Activated naive CD4-positive, alpha-beta T cell (primary cell): ENCODE data around the gene RHCE.
"Not testable (repeated sequence)": the region's sequence is repeated elsewhere in the genome, so short reads cannot be mapped to it uniquely, and the experiment has no call there.

ENCODE experiments used
- DNase-seq, 4 experiments: peaks; one replicate each; lab custom pipeline; 2025; lab: John Stamatoyannopoulos, UW

RHCE gene

DNA sequence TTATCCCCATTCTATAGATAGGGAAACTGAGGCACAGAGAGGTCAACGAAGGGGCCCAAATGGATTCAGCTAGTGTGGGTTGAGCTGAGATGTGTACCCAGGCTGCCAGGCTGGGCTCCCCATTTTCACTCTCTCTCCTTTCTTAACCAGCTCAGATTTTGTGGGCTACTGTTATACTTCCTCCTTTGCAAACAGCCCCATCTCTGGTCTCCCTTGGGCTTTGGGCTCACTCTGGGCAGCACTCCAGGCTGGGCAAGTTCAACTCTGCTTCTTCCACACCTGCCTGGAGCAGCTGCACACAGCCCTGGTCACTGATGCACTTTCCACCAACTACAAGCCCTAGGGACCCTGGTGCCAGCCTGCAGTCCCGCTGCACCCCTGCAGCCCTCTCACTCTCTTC, 22.5 kb downstream of the RHCE start:
- not testable (repeated sequence) for DNase-seq

DNA sequence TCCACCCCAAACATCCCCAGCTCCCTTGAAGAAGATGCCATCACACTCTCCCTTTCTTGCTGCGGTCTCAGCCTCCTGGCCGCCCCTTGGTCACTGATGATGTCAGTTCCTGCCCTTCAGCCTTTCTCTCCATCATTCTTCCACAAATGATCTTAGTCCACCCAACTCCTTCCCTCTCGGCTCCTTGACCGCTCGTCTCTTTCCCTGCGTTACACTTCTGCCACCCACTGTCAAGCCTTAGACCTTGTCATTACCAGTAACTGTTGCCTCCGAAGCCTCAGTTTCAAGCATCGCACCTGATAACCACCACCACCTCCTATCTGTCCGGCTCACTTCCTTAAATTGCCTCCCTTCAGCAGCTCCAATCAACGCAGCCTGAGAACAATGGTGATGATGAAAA, 23.1 kb downstream of the RHCE start:
- not testable (repeated sequence) for DNase-seq

DNA sequence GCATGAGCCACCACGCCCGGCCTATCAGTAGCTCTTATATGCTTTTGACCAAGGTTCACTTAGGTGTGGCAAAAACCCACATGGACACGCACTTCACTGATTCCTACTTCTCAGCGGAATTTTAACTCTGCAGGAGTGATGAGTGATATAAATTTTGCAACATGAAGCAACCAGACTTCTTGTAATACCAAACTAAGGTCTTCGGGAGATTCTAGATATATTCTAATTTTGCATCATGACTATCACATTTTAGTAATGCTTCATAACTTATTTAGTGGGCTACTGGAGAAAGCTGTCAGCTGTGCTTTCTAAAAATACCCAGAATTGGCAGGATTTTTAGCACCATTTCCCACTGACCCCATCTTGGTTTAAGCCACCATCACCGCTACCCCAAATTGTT, 27.8 kb downstream of the RHCE start:
- no peak for DNase-seq

DNA sequence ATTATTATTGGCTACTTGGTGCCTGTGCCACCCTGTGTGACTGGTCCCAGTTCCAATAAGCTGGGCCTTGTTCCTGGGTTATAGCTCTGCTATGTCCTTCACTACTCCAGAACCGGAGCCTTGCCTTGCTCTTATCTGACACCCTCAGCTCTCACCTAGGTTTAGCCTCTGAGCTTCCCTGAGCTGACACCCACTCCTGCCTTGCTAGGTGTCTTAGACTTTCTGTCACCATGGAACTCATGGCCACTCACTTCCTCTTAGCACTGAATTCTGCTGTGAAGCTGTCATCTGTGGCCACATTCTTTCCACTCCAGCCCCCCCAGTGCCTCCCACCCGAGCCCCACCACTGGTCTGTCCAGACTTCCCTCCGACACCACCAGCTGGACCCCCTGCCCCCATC, 30.9 kb downstream of the RHCE start:
- DNase-seq = not testable (repeated sequence)

DNA sequence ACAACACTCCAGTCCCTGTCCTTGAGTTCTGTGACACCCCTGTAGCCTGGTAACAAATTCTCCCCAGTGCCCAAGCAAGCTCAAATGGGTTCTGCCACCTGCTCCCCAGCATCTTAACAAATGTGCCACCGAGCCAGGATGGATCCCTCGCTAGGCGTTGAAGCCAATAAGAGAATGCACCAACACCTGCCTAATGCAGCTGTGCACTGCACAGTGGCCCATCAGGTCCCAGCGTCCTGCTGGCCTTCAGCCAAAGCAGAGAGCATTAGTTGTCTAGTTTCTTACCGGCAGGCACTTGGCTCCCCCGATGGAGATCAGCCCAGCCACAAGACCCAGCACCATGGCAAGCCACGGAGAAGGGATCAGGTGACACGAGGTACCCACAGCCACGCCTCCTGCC, 31.9 kb downstream of the RHCE start:
- DNase-seq = not testable (repeated sequence)

DNA sequence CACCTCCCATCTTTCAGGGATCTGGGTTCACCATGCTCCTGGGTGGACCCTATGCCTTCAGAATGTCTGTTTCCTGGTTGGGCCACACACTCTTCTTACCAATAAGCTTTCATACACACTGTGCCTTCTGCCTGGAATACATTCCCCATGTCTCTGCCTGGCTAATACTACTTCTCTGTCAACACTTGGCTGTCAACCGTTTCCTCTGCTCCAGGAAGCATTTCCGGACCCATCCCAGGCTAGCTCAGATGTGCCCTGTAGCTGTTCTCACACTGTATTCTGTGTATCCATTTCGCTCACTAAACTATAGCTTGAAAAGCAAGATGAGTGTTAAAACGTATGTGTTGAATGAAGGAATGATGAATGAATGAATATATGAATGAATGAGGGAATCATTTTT, 33.5 kb downstream of the RHCE start:
- not testable (repeated sequence) for DNase-seq

DNA sequence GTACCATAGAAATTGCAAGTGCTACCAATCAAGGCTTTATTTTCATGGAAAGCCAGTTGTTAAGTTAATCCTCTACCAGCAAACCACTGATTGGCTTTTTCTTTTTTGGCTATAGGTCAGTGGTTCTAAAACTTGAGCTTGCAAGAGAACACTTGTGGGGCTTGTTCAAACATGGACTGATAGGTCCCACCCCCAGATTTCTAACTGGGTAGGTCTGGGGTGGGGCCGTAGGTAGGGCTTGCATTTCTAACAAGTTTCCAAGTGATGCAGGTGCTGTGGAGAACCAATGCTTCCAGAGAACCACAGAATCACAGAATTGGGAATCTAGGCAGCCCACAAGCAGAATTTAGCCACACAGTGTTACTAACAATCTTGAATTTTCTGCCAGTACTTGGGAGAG, 36.8 kb downstream of the RHCE start:
- DNase-seq = not testable (repeated sequence)

DNA sequence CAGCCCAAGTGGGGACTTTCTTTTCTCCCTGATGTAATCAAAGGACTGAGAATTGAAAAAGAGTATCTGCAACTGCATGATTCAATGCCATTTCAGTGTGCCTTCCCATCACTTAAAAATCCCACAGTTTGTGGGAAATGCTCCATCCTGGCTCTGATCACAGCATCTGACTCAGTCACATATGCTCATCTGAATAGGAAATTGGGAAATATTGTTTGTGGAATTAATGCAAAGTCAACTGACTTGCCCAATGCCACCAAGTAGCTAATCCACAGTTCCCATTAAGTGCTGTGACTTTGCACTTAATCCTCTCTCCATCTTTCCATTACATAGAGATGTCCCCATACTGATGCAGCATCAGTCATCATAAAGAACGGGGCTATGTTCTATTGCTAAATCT, 37.5 kb downstream of the RHCE start:
- DNase-seq = not testable (repeated sequence)

DNA sequence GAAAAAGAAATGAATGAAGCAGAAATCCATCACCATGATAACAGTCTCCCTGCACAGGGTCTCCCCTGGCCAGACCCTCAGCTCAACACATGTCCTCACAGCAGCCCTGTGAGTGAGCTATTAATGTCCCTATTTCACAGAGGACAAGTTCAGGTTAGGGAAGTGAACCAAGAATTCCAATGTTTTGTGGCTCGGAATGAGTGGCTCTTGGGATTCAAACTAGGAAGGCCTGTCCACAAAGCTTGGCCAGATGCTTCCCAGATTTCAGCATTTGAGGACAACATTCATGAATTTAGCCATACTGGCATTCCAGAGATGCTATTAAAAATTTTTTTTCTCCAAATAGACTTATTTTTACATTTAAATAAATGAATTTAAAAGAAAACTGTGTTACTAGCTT, 38.1 kb downstream of the RHCE start:
- not testable (repeated sequence) for DNase-seq

DNA sequence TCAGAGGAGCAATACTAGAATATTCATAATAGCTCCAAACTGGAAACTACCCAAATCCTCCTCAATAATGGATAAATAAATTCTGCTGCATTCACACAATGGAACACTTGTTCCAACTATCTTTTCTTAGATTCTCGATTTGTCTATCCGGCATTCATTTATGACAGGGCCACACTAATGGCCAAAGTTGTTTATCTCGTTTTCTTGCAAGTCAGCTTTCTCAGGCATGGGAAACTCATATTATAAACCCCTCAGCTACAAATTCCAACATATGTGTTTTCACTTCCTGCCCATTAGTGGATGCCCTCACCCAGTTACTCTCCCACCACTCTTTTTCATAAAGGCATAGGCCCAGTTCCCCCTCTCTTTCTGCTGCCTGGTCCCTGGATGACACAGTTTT, 42.3 kb downstream of the RHCE start:
- not testable (repeated sequence) for DNase-seq

DNA sequence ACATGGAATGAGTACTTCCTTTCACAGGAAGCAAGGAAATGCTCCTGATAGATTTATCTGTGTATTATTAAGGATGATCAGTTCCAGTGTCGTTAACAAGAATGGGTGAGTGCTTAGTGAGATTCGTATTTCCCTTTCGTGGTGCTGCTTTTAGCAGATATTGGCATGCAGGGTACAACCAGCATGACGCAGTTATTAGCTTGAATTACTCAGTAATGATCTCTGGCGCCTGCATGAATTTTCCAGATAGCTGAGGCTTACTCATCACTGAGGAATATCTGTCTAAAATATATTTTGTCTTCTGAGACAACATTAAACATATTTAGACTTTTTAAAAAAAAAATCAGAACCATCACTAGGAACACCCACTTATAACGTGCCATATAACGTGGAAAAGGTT, 48.9 kb downstream of the RHCE start:
- not testable (repeated sequence) for DNase-seq

DNA sequence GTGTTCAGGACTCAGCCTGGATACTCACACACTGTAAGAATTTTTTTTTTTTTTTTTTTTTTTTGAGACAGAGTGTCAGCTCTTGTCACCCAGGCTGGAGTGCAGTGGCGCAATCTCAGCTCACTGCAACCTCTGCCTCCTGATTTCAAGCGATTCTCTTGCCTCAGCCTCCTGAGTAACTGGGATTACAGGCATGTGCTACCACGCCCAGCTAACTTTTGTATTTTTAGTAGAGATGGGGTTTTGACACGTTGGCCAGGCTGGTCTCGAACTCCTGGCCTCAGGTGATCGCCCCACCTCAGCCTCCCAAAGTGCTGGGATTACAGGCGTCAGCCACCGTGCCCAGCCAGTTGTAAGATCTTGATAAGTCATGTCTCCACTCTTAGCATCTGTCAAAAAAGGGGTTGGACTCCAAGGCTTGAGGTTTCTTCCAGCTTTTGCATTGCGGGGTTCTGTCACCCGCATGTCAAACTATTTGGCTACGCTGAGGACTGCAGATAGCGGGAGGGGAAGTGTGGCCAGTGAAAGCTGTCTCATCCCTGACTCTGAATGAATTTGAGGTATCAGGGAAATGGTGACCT, 50.8 kb downstream of the RHCE start:
- DNase-seq = not testable (repeated sequence)

DNA sequence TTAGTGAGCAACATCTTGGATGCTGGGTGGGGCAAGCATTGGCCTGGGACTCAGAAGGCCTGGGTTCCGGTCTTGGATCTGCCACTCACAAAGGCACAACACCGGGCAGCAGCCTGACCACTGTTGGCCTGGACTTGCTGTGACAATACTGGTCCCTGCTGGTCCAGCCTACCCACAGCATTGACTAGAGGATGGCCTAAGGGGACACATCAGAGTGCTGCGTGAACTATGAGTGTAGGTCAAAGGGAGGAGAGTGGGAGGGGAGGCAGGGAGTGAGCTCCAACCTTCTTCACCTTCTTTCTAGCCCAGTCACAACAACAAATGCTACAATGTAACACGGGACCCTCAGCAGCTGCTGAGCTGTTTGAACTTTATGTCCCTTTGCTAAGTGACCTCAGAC, 51.4 kb downstream of the RHCE start:
- DNase-seq = no peak

DNA sequence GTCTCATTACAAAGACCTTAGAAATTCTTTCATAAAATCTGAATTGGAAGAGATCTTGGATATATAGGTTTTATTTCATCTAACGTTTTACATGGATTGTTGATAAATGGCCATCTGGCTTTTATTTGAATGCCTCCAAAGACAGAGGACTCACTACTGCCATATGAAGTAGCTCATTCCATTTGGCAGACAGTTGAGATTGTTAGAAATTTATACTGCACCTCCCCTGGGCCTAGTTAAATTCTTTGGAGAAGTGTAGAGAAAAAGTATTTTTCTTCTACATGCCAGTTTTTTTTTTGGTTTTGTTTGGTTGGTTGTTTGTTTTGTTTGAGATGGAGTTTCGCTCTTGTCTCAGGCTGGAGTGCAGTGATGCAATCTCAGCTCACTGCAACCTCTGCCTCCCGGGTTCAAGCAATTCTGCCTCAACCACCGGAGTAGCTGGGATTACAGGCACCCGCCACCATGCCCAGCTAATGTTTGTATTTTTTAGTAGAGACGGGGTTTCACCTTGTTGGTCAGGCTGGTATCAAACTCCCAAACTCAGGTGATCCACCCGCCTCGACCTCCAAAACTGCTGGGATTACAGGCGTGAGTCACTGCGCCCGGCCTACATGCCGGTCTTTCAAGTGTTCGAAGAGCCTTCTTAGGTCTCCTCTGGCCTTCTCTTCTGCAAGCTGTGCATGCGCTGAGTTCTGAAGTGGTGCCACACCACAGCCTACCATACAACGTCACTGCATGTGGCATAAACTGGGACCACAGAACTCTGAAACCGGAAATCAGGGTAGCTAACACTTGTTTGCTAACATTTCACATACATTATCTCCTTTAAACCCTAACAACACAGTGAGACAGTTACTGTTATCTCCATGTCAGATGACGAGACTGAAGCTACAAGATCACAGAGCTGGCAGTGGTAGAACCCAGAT, 57.7 kb downstream of the RHCE start:
- DNase-seq = not testable (repeated sequence)

DNA sequence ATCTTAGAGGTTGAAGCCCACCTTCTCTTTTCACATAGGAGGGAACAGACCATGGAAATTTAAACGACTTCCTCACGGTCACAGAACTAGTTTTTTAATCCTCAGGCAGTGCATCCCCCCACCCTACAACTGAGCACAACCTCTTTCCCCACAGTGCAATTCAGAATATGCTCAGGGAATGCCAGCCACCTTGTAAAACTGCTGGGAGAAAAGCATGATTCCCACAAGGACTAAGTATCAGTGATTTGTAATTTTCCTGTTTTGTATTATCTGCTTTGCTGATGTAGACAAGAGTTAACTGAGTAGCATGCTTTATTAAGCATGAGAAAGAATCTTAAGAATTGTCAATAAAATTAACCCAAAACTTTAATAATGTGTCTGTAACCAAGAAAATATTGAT, 58.7 kb downstream of the RHCE start:
- no peak for DNase-seq

DNA sequence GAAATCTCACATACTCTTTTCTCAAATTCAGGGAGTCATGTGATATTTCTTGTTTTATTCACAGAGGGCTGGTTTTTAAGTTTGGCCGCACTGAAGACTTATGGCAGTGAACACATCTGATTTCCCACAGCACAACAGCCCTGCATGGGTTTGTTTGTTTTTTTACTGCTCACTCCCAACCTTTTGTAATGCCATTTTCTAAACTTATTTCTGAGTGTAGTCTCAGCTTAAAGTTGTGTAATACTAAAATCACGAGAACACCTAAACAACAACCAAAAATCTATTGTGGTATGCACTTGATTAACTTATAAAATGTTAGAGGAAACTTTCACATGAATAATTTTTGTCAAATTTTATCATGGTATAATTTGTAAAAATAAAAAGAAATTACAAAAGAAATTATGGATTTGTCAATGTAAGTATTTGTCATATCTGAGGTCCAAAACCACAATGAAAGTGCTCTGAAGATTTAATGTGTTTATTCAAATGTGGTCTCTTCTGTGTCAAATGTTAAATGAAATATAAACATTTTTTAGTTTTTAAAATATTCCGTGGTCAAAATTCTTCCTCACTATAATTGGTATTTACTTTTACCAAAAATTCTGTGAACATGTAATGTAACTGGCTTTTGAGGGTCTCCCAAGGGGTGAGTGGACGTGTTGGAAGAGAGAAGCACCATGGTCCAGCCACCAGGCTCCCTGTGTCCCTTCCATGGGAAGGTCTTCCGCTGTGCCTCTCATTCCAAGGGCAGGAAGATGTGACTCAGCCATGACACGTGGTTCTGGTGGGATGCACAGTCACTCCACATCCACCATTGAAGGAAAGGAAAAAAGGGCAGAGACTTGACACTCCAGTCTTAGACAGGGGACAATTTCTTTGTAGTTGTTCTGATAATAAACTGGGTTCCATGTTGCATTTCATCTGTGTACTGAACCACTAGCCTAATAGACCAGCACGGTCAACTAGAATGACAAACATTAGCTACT, 59.7 kb downstream of the RHCE start:
- no peak for DNase-seq

DNA sequence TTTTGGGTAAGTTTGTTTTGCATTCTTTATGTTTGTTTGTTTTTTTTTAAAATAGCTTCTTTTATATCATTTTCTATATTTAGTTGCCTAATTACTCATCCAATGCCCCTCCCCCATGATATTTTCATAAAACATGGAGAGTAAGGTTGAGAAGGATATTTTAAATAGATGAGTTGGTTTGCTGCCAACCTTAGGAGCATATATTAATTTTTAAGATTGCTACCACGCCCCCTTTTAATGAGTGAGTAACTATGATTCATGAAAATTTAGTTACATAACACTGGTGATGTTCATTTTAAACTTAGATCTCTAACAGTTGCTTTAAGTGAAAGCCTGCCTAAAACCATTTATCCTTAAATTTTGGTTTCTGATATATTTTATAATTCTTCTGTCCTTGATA, 63.8 kb downstream of the RHCE start:
- no peak for DNase-seq

DNA sequence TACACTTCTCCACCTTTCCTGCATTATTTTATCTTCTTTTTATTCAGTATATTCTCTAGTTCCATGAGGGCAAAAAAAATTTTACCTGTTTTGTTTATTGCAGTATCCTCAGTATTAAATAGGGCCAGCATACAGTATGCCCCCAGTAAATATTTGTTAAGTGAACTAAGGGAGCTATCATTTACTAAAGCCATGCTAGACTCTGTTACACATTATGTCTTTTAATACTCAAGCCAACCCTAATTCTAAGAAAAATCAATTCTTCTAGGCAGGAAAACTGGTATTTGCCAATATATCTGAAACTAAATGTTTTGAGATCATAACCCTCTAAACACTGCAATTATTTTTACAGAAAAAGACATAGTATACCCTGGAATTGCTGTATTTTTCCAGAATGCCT, 64.2 kb downstream of the RHCE start:
- no peak for DNase-seq

DNA sequence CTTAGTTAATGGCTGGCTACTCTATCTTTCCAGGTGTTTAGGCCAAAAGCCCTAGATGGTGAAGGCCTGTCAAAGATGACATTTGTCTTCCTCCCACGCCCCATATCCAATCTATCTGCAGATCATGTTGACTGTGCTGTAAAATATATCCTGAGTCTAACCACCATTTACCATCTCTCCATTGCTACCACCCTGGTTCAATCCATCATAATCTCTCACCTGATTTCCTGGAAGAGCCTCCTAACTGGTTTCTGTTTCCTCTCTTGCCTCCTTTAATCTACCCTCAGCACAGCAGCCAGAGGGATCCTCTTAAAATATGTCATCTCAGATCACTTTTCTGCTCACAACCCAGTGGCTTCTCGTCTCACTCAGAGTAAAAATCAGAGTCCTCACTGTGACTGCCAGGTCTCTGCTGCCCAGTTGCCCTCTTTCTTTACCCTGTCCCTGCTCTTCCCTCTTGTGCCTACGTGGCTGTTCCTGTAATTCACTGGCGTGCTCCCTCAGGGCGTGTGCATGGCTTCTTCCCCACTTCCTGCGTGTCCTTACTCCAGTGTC, 64.7 kb downstream of the RHCE start:
- no peak for DNase-seq

DNA sequence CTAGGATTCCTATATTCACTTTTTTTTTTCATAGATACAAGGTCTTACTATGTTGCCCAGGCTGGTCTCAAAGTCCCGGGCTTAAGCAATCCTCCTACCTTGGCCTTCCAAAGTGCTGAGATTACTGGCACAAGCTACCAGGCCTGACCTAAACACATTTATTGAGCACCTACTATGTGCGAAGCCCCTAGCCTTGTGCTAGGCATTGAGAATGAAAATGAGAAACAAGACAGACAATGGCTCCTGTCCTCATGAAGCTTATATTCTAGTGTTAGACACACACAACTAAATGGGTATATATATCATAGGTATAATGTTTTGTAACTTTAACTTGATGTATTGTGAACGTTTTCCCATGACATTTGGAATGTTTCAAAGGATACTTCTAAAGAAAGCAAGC, 71.0 kb downstream of the RHCE start:
- DNase-seq = no peak

DNA sequence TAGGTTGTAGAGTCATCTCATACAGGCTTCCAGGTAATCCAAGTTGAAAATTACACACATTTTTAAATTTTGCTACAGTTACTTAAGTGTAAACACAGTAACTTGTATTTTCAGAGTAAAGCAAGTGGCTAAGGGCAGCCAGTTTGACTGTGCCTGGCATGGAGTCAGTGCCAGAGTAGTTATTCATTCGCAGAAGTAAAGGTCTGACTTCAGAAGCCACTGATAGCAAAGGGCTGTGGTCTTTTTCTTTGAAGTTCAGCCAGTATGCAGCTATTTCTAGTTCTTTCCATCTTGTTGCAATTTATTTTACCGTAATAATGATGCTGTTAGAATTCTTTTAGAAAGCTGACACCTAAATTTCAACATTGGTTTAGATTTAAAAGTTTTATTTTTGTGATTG, 73.1 kb downstream of the RHCE start:
- DNase-seq = no peak

DNA sequence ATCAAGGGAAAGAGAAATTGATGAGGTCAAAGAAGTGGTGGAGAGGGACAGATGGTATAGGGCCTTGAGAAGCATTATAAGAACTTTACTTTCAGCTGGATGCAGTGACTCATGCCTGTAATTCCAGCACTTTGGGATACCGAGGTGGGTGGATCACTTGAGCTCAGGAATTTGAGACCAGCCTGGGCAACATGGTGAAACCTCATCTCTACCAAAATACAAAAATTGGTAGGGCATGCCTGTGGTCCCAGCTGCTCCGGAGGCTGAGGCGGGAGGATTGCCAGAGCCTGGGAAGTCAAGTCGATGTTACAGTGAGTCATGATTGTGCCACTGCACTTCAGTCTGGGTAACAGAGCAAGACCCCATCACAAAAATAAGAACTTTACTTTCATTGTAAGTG, 76.8 kb downstream of the RHCE start:
- no peak for DNase-seq
